ENCODE measurements around the gene MDH2.

Gene MDH2

GRCh38 chr7:76053461-76053860, 5.6 kb downstream of the MDH2 start:
- Histone ChIP-seq H2AFZ (ENCODE audit: low read depth, low read length) (no peak overlapping the region), H3K27ac (ENCODE audit: low read length) (no peak overlapping the region), H3K4me2 (ENCODE audit: low read length) (no peak overlapping the region), H3K79me2 (ENCODE audit: low read length) (peaks cover 84% of the 10 kb centered on the region), H3K4me3 (ENCODE audit: low read length) (no peak overlapping the region), H3K4me1 (ENCODE audit: low read length) (peaks cover 18% of the 10 kb centered on the region), H4K20me1 (ENCODE audit: insufficient read depth, low read length) (peaks cover 23% of the 10 kb centered on the region), H3K27me3 (ENCODE audit: low read depth, low read length) (no peaks in the 10 kb centered on the region), H3K9ac (ENCODE audit: low read length) (no peak overlapping the region), H3K36me3 (replicated peaks; ENCODE audit: low read depth, low read length) (peaks cover 42% of the 10 kb centered on the region), H3K9me3 (ENCODE audit: insufficient read depth, low read length) (no peaks in the 10 kb centered on the region)
- no peak for TF ChIP-seq EZH2phosphoT487 (IDR thresholded peaks at IDR 0.05; ENCODE audit: low read depth)
- TF ChIP-seq CTCF (IDR thresholded peaks at IDR 0.05; ENCODE audit: low read depth, low read length): no peak

- Histone ChIP-seq H3K4me1 (ENCODE audit: low read length) (peaks cover 13% of the 10 kb centered on the region), H3K27me3 (ENCODE audit: low read depth, low read length) (no peaks in the 10 kb centered on the region), H3K4me3 (ENCODE audit: low read length) (no peak overlapping the region), H3K4me2 (ENCODE audit: low read length) (no peak overlapping the region), H3K9me3 (ENCODE audit: insufficient read depth, low read length) (no peaks in the 10 kb centered on the region), H2AFZ (ENCODE audit: low read depth, low read length) (no peak overlapping the region), H4K20me1 (ENCODE audit: insufficient read depth, low read length) (peaks cover 23% of the 10 kb centered on the region), H3K9ac (ENCODE audit: low read length) (no peak overlapping the region), H3K79me2 (ENCODE audit: low read length) (peaks cover 74% of the 10 kb centered on the region), H3K27ac (ENCODE audit: low read length) (0 out of 2 replicates have a peak overlapping the region, but pooled peaks have one; percentile 12), H3K36me3 (replicated peaks; ENCODE audit: low read depth, low read length) (peaks cover 45% of the 10 kb centered on the region)
- no peak for TF ChIP-seq EZH2phosphoT487 (IDR thresholded peaks at IDR 0.05; ENCODE audit: low read depth)
- TF ChIP-seq CTCF (IDR thresholded peaks at IDR 0.05; ENCODE audit: low read depth, low read length): no peak
These were observed 6.5 kb downstream of the MDH2 start for GRCh38 chr7:76054123-76055120.

GRCh38 chr7:76056241-76056640, 8.3 kb downstream of the MDH2 start:
- H3K4me2 ChIP-seq (ENCODE audit: low read length): no peak overlapping the region
- peaks cover 56% of the 10 kb centered on the region for H3K79me2 ChIP-seq (ENCODE audit: low read length)
- H4K20me1 ChIP-seq (ENCODE audit: insufficient read depth, low read length): peaks cover 20% of the 10 kb centered on the region
- H3K27ac ChIP-seq (ENCODE audit: low read length): no peak overlapping the region
- no peaks in the 10 kb centered on the region for H3K9me3 ChIP-seq (ENCODE audit: insufficient read depth, low read length)
- H3K4me1 ChIP-seq (ENCODE audit: low read length): peaks cover 10% of the 10 kb centered on the region
- no peak overlapping the region for H3K4me3 ChIP-seq (ENCODE audit: low read length)
- peaks cover 53% of the 10 kb centered on the region for H3K36me3 ChIP-seq (replicated peaks; ENCODE audit: low read depth, low read length)
- H2AFZ ChIP-seq (ENCODE audit: low read depth, low read length): no peak overlapping the region
- no peak overlapping the region for H3K9ac ChIP-seq (ENCODE audit: low read length)
- H3K27me3 ChIP-seq (ENCODE audit: low read depth, low read length): no peaks in the 10 kb centered on the region
- no peak for TF ChIP-seq CTCF (IDR thresholded peaks at IDR 0.05; ENCODE audit: low read depth, low read length)
- no peak for TF ChIP-seq EZH2phosphoT487 (IDR thresholded peaks at IDR 0.05; ENCODE audit: low read depth)

- Histone ChIP-seq H2AFZ (ENCODE audit: low read depth, low read length) (no peak overlapping the region), H3K4me3 (ENCODE audit: low read length) (no peak overlapping the region), H3K27ac (ENCODE audit: low read length) (no peak overlapping the region), H3K27me3 (ENCODE audit: low read depth, low read length) (no peaks in the 10 kb centered on the region), H3K4me2 (ENCODE audit: low read length) (no peak overlapping the region), H3K36me3 (replicated peaks; ENCODE audit: low read depth, low read length) (peaks cover 57% of the 10 kb centered on the region), H3K79me2 (ENCODE audit: low read length) (peaks cover 46% of the 10 kb centered on the region), H3K4me1 (ENCODE audit: low read length) (peaks cover 10% of the 10 kb centered on the region), H4K20me1 (ENCODE audit: insufficient read depth, low read length) (peaks cover 15% of the 10 kb centered on the region), H3K9ac (ENCODE audit: low read length) (no peak overlapping the region), H3K9me3 (ENCODE audit: insufficient read depth, low read length) (no peaks in the 10 kb centered on the region)
- no peak for TF ChIP-seq EZH2phosphoT487 (IDR thresholded peaks at IDR 0.05; ENCODE audit: low read depth)
These were observed 9.4 kb downstream of the MDH2 start for GRCh38 chr7:76057103-76057812.

Measured in OCI-LY3 (cell line).